Peyer's patch (tissue), 4 donors: ENCODE data around the gene TRIM5. TPM values are rescaled to one million over a fixed set of nuclear protein-coding genes. Genes with fewer than 3 reads are reported as not detected.

Source experiments
- DNase-seq, 3 donors: peaks; one replicate each; pipeline ENCODE4 v3.0.0-alpha.2; 2017 to 2019
- H3K27ac ChIP-seq, 4 donors: fragments of 200-600 bp; sonication (generic); one replicate each; pipeline ENCODE4 v1.5.1; 2016 to 2019
- H3K27me3 ChIP-seq, 2 donors: fragments of 200-600 bp; sonication (generic); one replicate each; pipeline ENCODE4 v1.5.1; 2019
- H3K36me3 ChIP-seq, 3 donors: fragments of 200-600 bp; sonication (generic); one replicate each; pipeline ENCODE4 v1.5.1; 2016 to 2019
- H3K4me1 ChIP-seq, 4 donors: fragments of 200-600 bp; sonication (generic); one replicate each; pipeline ENCODE4 v1.5.1; 2016 to 2019
- H3K4me3 ChIP-seq, 4 donors: fragments of 200-600 bp; sonication (generic); 1 replicate in 3 of 4; 2 replicates in 1 of 4; pipeline ENCODE4 v1.5.1; 2016 to 2019; ENCODE audit warnings: mild to moderate bottlenecking in 1 of 4
- H3K9me3 ChIP-seq, 4 donors: fragments of 200-600 bp; sonication (generic); one replicate each; pipeline ENCODE4 v1.5.1; 2016 to 2019; ENCODE audit warnings: mild to moderate bottlenecking in 1 of 4
- POLR2A ChIP-seq, 2 donors: fragments of 450-650 bp; IDR thresholded peaks; one replicate each; pipeline ENCODE4 v1.5.1; 2017; ENCODE audit warnings: antibody characterized with exemption in 2 of 2, mild to moderate bottlenecking in 2 of 2, moderate library complexity in 2 of 2
- total RNA-seq, 4 donors: library from RNA; depleted of rRNA; stranded (reverse); fragments of >200 nt; gene quantifications; one replicate each; pipeline ENCODE4 v1.1.0, GENCODE V29; 2016
- TF ChIP-seq, protein P1 (sequence below), 6 experiments: fragments of 450-650 bp in 4 of 6; fragments of 200-600 bp in 2 of 6; sonication (generic) in 1 of 6; IDR thresholded peaks; one replicate each; pipeline ENCODE4 v1.5.1; 2017 to 2019; ENCODE audit warnings: antibody characterized with exemption in 6 of 6, mild to moderate bottlenecking in 3 of 6, moderate library complexity in 1 of 6

Gene TRIM5
- total RNA-seq, 4 donors from 2014 or later = 8.1 to 55.3 (median 21.3) TPM

GRCh38 chr11:5622802-5623201 is 62.1 kb downstream of the TRIM5 start:
- TF ChIP-seq POLR2A (IDR thresholded peaks at IDR 0.05) = no peak
- TF ChIP-seq, protein P1, sequence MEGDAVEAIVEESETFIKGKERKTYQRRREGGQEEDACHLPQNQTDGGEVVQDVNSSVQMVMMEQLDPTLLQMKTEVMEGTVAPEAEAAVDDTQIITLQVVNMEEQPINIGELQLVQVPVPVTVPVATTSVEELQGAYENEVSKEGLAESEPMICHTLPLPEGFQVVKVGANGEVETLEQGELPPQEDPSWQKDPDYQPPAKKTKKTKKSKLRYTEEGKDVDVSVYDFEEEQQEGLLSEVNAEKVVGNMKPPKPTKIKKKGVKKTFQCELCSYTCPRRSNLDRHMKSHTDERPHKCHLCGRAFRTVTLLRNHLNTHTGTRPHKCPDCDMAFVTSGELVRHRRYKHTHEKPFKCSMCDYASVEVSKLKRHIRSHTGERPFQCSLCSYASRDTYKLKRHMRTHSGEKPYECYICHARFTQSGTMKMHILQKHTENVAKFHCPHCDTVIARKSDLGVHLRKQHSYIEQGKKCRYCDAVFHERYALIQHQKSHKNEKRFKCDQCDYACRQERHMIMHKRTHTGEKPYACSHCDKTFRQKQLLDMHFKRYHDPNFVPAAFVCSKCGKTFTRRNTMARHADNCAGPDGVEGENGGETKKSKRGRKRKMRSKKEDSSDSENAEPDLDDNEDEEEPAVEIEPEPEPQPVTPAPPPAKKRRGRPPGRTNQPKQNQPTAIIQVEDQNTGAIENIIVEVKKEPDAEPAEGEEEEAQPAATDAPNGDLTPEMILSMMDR (IDR thresholded peaks at IDR 0.05) = no peak
- no peaks in the 10 kb centered on the region for H3K9me3 ChIP-seq
- no peaks in the 10 kb centered on the region for H3K36me3 ChIP-seq
- H3K4me3 ChIP-seq = no peak overlapping the region
- no peak overlapping the region for H3K27ac ChIP-seq
- DNase-seq = no peak
- no peaks in the 10 kb centered on the region for H3K27me3 ChIP-seq
- peaks cover 0 to 34% (median 5%) of the 10 kb centered on the region in 4 donors for H3K4me1 ChIP-seq

GRCh38 chr11:5621580-5621979 is 63.3 kb downstream of the TRIM5 start:
- no peak overlapping the region for H3K27ac ChIP-seq
- H3K4me3 ChIP-seq = no peak overlapping the region
- peaks cover 0 to 34% (median 5%) of the 10 kb centered on the region in 4 donors for H3K4me1 ChIP-seq
- TF ChIP-seq POLR2A (IDR thresholded peaks at IDR 0.05) = no peak
- TF ChIP-seq, protein P1 (IDR thresholded peaks at IDR 0.05) = no peak
- no peaks in the 10 kb centered on the region for H3K27me3 ChIP-seq
- H3K36me3 ChIP-seq = no peaks in the 10 kb centered on the region
- H3K9me3 ChIP-seq = no peaks in the 10 kb centered on the region
- no peak for DNase-seq

- H3K27me3 ChIP-seq = no peaks in the 10 kb centered on the region
- DNase-seq = no peak
- H3K36me3 ChIP-seq = no peaks in the 10 kb centered on the region
- H3K27ac ChIP-seq = peak overlapping the region in 2 of 4 donors; percentile 1 to 41
- no peak overlapping the region for H3K4me3 ChIP-seq
- TF ChIP-seq, protein P1 (IDR thresholded peaks at IDR 0.05) = no peak
- no peak for TF ChIP-seq POLR2A (IDR thresholded peaks at IDR 0.05)
- no peaks in the 10 kb centered on the region for H3K9me3 ChIP-seq
- H3K4me1 ChIP-seq = peaks cover 0 to 31% (median 4%) of the 10 kb centered on the region in 4 donors
These were observed 64.0 kb downstream of the TRIM5 start for GRCh38 chr11:5620651-5621521.

DNA sequence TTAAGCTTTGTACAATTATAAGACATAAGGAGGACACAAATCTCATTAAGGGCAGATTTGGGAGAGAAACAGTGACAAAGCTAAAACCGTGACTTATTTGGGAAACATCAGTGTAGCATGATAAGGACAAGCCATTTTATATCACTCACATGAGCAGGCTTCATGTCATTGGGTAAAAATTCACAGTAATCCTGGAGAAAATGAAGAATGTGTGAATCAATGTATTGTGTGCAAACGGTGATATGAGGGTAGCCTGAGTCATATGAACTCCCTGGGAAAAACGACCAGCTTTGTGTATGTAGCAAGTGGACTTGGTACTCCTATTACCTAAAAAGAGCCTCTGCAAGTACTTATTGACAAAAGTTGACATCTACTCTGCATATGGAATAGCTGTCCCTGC is 66.1 kb downstream of the TRIM5 start:
- Histone ChIP-seq H3K4me3 (no peak overlapping the region), H3K27ac (no peak overlapping the region), H3K4me1 (peaks cover 0 to 19% (median 0%) of the 10 kb centered on the region in 4 donors), H3K36me3 (no peaks in the 10 kb centered on the region), H3K27me3 (no peaks in the 10 kb centered on the region), H3K9me3 (no peaks in the 10 kb centered on the region)
- no peak for DNase-seq
- no peak for TF ChIP-seq POLR2A (IDR thresholded peaks at IDR 0.05)
- TF ChIP-seq, protein P1 (IDR thresholded peaks at IDR 0.05) = no peak

Other genes with a start within 250 kb of the TRIM5 start
- not detected for gene OR51I1, start 243.6 kb downstream of the TRIM5 start, total RNA-seq
- gene OR51I2, start 235.8 kb downstream of the TRIM5 start, total RNA-seq = not detected
- not detected for gene OR52D1, start 196.4 kb downstream of the TRIM5 start, total RNA-seq
- gene UBQLN3, start 175.1 kb downstream of the TRIM5 start, total RNA-seq = 1 to 10 TPM in 1 of 4 donors, under 1 TPM in 1, not detected in 2; 0.53 to 5.8 TPM
- gene UBQLNL, start 168.4 kb downstream of the TRIM5 start, total RNA-seq = under 1 TPM in 1 of 4 donors, not detected in 3; 0.80 TPM
- not detected for gene OR52H1, start 136.5 kb downstream of the TRIM5 start, total RNA-seq
- gene OR52B6, start 104.2 kb downstream of the TRIM5 start, total RNA-seq = not detected
- 1 to 10 TPM in 3 of 4 donors, under 1 TPM in 1; 0.53 to 3.3 (median 1.3) TPM for gene TRIM6, start 88.4 kb downstream of the TRIM5 start, total RNA-seq
- gene TRIM34, start 60.1 kb downstream of the TRIM5 start, total RNA-seq = 10 to 100 TPM in 3 of 4 donors, 1 to 10 TPM in 1; 6.7 to 14.9 (median 11.0) TPM
- 100 to 1,000 TPM in 1 of 4 donors, 10 to 100 TPM in 3; 23.9 to 309 (median 34.3) TPM for gene TRIM22, start 4.7 kb upstream of the TRIM5 start, total RNA-seq
- gene OR56B1, start 51.4 kb upstream of the TRIM5 start, total RNA-seq = not detected
- not detected for gene OR52N4, start 69.2 kb upstream of the TRIM5 start, total RNA-seq
- gene OR52N5, start 98.3 kb upstream of the TRIM5 start, total RNA-seq = not detected
- gene OR52N1, start 106.2 kb upstream of the TRIM5 start, total RNA-seq = not detected
- not detected for gene OR52N2, start 123.8 kb upstream of the TRIM5 start, total RNA-seq
- not detected for gene OR52E6, start 156.8 kb upstream of the TRIM5 start, total RNA-seq
- gene OR52E8, start 172.6 kb upstream of the TRIM5 start, total RNA-seq = not detected
- gene OR52E4, start 195.6 kb upstream of the TRIM5 start, total RNA-seq = not detected
- not detected for gene OR52E5, start 208.1 kb upstream of the TRIM5 start, total RNA-seq